ELR (cell line): ENCODE results near the gene DNAH1.

Source experiments
- DNase-seq: peaks from one replicate; pipeline ENCODE4 v3.0.0-alpha.2; 2015; ENCODE audit warnings: low read depth

DNAH1 gene

DNA sequence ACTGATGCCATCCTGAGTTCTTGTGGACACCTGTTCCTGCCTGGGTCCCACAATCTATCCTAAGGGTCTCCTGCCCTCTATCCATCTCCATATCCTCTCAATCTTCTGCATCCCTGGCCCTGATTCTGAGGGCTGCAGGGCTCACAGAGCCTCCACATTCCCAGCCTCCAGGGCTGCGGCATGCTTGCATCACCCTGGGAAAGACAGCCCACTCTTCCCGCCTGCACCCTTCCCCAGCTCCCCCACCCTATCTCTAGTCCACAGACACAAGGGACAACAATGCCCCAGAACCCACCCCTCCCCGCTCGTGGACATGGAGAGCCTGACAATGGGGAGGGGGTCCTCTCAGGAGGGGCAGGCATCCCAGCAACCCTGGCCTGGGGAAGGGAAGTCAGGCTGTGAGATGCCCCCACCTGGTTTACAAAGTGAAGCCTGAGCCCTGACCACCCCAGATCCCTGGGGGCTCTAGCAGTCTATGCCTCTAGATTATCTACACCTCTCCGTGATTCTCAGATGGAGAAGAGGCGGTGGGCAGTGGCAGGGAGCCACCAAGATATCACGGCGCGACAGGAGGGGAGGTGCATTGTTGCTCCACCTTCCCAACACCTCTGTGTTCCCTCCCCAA is 118.5 kb downstream of the DNAH1 start:
- DNase-seq = no peak

DNA sequence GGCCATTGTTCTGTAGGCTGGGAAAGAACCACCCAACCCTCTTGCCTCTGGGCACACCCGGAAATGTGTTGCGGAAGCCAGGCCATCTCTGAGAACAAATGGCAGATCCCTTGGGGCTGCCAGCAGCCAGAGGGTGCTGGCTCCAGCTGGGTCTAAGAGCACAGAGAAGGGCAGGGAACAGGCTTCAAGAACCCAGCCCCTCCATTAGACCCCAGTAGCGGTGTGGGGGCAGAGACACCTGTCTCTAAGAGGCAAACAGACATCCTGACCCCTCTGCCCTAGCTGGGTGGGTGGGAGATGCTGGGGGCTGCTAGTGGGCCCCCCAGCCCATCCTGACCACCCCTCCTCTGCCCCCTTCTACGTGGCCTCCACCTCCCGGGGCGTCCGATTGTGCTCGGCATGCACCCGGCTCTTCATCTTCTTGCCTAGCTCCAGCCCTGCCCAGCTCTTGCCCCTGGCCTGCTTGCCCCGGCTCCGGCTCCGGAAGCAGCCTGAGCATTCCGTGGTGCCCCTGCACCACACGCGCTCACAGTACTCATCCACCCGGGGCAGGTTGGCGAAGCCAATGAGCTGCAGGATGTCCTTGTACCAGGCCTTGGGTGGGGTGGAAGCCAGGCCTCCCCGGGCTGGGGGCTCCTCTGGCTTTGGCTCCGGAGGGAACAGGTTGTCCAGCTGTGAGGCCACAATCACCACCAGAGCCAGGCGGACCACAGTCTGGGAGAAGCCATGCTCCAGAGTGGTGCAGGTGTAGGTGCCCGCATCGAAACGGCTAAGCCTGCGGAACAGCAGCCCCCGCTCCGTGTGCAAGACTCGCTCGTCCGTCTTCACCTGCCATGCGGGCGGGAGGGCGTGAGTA is 119.4 kb downstream of the DNAH1 start:
- no peak for DNase-seq

- no peak for DNase-seq
These were observed 120.5 kb downstream of the DNAH1 start for GRCh38 chr3:52436500-52437149.

DNA sequence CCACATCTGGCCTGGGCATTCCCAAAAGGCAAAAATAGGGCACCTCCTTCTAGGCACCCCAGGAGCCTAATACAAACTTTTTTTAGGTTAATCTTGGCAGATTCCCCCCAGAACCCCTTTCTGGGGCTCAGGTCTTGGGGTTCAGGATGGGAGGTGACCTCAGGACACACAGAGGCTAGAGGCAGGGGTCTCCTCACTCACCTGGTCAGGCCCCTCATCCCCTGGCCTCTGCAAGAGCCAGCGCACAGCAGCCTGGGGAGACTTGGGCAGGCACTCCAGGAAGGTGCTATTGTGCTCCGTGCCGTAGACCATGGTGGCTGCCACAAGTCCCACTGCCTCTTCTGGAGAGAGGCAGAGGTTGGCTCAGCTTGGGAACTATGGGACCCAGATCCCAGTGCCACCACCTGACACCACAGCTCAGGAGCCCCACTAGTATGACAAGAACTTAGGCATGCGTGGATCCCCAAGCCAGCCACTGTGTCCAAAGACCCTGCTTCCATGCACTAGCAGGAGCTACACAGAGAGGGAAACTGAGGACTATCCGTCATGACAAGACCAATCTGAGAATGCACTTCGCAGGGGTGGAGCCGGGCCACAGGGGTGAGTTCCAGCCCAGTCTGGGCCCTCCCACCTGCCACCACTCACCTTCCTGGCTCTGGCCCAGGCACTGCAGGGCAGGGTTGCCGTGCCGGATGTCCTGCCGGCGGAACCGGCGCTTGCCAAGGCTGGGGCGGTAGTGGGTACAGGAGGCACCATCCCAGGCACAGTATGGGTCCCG is 121.4 kb downstream of the DNAH1 start:
- no peak for DNase-seq

DNA sequence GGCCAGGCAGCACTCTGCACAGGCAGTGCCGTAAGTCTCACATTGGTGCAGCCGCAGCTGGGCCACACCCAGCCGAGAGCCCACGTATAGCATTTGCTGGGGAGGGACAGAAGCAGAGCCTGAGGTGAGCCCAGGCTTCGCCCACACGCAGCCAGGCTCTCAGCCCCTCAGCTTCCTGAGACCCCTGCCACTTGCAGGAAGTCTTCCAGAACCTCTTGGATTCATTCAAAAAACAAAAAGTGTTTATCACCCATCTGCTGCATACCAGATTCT is 121.9 kb downstream of the DNAH1 start:
- DNase-seq = no peak

DNA sequence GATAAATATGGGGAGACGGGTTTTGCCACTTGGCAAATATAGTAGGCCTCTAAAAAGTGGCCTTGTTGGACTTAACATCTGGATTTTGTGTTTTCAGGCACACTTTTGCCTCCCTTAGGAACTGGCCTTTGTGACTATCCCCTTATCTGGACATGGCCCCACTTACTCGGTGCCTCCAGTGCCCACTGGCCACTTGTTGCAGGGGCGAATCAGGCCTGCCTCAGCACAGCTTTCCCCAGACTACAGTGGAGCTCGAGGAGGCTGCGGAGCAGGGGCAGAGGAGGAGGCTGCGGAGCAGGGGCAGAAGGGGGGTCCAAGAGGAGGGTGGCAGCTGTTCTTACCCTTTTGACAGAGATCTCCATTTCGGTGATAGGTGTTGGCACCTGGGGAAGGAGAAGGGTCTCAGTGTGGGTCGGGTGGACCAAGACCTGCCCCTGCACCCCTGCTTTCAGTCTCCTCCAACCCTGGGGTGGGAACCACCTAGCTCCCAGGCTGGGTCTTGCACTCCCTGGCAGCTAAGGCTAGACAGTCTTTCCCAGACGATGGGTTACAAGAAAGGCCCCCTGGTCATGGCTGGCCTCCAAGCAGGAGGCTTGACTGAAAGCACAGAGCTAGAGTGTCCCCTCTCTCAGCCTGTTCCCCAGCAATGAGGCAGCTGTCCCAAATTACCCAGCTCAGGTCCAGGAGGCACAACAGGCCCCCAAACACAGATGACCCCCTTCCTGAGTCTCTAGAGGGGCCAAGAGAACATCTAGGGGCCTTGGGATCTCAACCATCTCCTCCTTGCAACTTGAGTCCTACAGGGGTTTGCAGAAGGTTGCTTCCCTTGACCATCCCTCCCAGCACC is 122.7 kb downstream of the DNAH1 start:
- no peak for DNase-seq

GRCh38 chr3:52439426-52440248 is 123.5 kb downstream of the DNAH1 start:
- no peak for DNase-seq

GRCh38 chr3:52440249-52440551 is 124.1 kb downstream of the DNAH1 start:
- DNase-seq = no peak

DNA sequence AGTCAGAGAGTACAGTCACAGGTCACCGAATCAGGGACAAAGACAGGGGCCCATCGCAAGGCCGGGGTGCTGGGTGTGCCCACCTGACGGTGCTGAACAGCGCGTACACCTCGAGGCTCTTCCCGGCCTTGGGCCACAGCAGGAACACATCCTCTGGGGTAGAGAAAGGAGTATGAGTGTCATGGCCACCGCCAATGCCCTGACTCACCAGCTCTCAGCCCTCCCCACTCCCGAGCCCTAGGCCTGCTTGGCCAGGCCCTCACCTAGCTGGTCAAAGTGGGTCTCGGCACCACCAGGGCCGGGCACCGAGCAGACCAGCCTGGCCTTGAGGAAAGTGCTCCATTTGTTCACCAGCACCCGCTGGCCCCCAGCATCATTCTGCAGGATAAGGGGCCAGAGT is 124.6 kb downstream of the DNAH1 start:
- no peak for DNase-seq

DNA sequence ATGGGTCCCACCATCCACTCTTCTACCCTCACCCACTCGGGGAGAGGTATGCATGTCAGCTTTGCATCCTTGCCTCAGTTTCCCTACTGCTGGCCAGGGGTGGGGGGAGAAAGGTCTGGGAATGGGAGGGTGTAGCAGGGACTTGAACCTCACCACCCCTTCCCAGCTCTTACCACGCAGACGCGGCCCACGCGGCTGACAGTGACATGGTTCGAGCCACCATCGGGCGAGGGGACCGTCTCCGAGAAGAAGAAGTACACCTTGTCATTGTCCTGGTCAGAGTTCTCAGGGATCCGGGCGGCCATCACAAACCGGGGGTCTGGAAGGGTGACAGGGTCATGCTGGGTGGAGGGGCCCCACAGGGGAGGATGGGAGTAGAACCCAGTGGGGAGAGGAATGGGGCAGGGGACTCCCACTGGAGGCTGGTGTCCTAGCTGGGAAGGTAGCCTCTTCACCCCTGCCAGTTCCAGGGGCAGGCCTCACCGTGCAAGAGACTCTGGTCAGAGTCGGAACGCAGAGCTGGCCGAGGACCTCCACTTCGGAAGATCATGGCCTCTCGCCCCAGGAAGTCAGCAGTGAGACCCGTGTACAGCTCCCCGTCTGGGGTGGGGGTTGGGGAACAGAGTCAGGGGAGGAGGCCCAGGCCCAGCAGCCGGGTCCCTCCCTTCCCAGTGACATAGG is 125.1 kb downstream of the DNAH1 start:
- DNase-seq = no peak

- DNase-seq = no peak
These were observed 125.7 kb downstream of the DNAH1 start for GRCh38 chr3:52441772-52442332.

DNA sequence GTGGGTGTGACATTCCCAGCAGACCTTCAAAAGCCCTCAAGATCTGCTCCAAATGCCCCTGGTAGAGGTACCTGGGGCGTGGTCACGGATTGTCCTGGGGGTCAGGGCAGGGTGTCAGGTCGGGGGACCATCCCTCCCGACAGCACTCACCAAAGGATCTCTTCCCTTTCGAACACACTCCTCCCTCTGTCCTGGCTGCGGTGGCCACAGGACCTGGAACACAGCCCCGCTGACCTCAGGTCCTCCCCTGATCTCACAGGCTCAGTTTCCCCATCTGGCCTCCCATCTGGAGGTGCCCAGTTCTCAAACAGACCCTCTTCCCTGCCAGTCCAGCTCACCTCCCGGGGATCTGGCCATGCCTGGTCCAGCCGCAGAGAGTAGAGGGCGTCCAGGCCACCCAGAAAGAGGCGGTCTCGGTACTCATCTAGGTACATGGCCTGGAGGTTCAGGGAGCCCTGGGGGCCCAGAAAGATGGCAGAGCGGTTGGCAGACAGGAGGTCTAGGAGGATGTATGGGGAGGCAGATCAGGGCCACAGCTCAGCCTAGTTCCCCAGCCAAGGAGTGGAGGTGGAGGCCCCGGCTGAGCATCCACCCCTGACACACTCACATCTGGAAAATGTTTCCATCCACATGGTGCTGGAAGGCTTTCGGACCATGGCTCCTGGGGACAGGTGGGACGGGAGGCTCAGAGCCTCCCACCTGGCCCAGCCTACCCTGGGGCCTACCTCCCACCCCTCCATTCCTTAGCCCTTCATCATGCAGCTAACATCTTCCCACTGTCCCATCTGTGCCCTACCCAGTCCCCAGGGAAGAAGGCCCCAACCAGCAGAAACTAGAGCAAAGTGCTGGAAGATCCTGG is 126.5 kb downstream of the DNAH1 start:
- no peak for DNase-seq

DNA sequence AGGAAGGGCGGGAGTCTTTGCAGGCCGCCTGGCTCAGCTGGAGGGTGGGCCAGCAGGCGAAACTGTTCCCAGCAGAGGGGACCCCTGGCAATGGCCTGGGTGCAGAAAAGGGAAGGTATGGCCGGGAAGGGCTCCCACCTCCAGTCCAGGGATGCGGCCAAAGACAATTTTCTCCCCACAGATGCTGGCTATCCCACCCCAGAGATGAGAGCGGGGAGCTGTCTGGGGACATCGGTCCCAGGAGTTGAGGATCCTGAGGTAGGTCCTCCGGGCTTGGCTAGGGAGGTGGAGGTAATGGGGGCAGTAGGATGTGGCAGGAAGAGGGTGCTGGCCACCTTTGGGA is 127.1 kb downstream of the DNAH1 start:
- DNase-seq = no peak

- DNase-seq = no peak
These were observed 127.9 kb downstream of the DNAH1 start for GRCh38 chr3:52443791-52444687.

DNA sequence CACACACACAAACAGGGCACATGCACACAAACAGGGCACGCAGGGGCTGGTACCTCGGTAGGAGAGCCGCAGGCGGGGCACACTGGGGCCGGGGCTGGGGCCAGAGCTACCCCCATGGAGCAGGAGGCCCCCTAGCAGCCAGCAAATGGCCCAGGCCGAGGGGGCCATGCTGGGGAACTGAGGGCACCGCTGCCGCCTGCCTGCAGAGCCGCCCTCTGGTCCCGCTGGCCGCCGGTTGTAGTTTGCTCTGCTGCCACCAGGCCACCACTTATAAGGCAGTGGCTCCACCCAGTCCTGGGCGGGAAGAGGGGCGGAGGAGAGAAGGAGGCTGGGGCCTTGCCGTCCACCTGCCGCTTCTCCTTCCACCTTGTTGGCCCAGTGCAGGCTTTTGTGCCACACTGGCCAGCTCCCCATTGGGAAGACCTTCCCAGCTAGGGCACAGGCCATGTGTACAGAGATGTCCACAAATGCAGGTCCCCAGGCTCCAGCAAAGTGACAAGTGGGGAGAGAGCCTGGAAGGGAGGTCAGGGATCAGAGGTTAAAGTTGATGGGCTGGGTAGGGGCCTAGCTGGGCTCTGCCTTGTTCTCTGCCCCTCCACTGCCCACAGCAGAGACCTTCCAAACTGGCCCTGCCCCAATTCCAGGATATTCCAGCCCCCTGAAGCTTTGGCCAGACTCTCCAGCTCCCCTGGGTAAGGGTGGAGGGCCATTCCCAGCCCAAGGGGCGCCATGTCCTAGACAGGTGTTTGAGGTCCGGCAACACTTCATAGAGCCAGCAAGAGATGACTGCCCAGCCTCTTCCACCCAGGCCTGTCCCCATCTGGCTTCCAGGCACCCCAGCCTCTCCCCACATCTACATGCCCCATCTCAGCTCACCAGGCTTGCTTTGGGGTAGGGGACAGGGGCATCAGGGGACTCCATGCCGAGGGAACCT is 129.0 kb downstream of the DNAH1 start, which contains the start of gene SEMA3G:
TSS of gene SEMA3G (minus strand) at position 244 of the 934 bp plus-strand sequence. CDS start at position 168, 76 bp downstream.
- peak; percentile 56 for DNase-seq

DNA sequence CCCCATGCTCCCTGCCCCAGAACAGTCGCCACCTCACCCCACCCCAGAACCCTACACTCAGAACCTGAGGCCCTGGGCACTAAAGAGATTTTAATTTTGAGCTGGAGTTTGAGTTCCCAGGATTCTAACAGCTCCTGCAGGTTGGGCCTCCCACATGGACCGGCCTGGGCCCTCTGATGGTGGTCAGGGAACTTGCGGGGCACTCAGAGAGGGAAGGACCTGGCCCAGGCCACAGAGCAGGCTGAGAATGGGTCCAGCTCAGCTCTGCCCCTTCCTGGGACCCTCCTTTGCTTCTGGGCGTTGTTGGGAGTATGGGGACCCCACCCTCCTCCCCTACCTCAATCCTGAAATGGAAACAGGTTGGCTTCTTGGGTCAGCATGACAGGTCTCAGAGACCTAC is 129.9 kb downstream of the DNAH1 start:
- no peak for DNase-seq
